Measurements from ENCODE around the gene ALPI. TPM values are rescaled to one million over a fixed set of nuclear protein-coding genes. Genes with fewer than 3 reads are reported as not detected.
"Not testable (repeated sequence)": the region's sequence is repeated elsewhere in the genome, so short reads cannot be mapped to it uniquely, and the experiment has no call there.

Gene ALPI
- total and polyA plus RNA-seq, 12 donors, result not detected

DNA sequence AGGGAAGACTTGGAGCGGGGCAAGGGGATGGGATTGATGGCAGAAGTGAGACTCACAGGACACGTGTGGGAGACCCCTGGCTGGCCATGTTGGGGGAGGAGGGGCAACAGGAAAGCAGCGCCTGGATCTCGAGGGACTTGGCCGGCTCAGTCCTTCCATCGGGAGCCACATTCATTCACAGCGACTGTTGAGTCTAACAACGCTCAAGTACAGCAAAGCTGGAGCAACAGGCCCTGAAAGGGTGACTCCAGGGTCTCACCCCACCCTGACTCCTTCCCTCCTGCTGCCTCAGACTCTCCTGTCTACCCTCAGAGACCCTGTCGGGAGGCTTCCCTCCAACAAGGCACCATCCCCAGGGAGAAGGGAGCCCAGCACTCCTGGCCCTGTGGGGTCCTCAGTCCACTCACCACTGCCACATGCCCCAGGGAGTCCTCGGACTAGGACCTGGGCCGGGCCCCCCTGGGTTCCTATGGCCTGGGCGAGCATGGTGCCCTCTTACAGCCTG lies 14.8 kb upstream of the ALPI start:
- H3K27me3 ChIP-seq, result no peaks in the 10 kb centered on the region
- H3K9me3 ChIP-seq (replicated peaks in 1 of 3), result no peaks in the 10 kb centered on the region
- no peak overlapping the region for H3K4me3 ChIP-seq
- no peaks in the 10 kb centered on the region for H3K36me3 ChIP-seq (replicated peaks in 1 of 2)
- H3K27ac ChIP-seq, result no peak overlapping the region
- 77 to 92% (median 81%) methylated on average over 3 to 12 of the region's 12 CpGs for WGBS, 4 donors
- DNase-seq, result peak in 1 of 7 donors; percentile 10
- peaks cover 5 to 6% of the 10 kb centered on the region in 2 donors for H3K4me1 ChIP-seq (replicated peaks in 1 of 2)
- intact Hi-C loops (cut with DNase I), result loop anchor here in 1 of 2 donors (2.0 kb wide), 1 partner anchor 538 kb away; no protein-coding TSS in a partner anchor
- no peak for TF ChIP-seq POLR2A (IDR thresholded peaks at IDR 0.05)
- TF ChIP-seq CTCF (IDR thresholded peaks at IDR 0.05), result no peak

- 88 to 94% (median 90%) methylated on average over 3 to 9 of the region's 10 CpGs for WGBS, 4 donors
- H3K27ac ChIP-seq; H3K4me3 ChIP-seq; H3K27me3 ChIP-seq; H3K9me3 ChIP-seq (replicated peaks in 1 of 3); H3K36me3 ChIP-seq (replicated peaks in 1 of 2); H3K4me1 ChIP-seq (replicated peaks in 1 of 2): not testable (repeated sequence)
- DNase-seq, result peak in 1 of 7 donors; percentile 16
- intact Hi-C loops (cut with DNase I), result loop anchor here in 1 of 2 donors (2.0 kb wide), 1 partner anchor 539 kb away; no protein-coding TSS in a partner anchor
These were observed 14.0 kb upstream of the ALPI start for GRCh38 chr2:232441922-232442321.

DNA sequence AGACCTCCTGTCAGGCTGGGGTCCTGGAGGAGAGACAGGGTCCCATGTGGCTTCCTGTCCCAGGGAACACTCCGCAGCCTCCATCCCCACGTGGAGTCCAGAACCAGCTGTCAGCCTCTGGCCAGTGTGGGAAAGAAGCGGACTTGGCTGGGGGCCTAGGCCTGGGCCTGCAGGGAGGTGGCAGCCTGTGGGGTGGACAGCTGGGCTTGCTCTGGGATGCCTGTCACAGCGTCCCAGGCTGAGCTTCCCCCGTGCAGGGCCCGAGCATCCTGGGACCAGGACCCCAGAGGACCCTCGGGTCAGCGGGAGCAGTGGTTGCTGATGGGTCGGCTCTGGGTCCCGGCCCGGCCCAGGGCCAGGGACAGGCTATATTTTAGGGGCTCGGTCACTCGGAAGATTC lies 13.5 kb upstream of the ALPI start:
- peak in 1 of 7 donors; percentile 27 for DNase-seq
- intact Hi-C loops (cut with DNase I); H3K4me3 ChIP-seq: not testable (repeated sequence)

DNA sequence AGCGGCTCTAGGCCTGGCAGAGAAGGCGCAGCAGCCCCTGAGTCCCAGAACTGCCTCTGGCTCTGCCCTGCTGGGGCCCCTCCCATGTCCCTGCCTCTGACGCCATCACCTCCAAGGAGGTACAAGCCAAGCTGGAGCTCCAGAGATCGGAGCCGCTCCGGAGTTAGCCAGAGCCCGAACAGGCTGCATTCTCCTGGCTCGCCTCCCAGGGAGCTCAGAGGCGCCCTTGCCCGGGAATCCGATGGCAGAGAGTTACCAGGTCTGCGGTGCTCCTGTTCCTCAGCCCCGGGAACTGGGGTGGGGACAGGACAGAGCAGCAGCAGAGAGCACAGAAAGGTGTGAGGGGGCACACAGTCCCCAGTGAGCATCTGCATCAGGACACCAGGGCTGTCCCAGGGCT lies 12.9 kb upstream of the ALPI start:
- peak in 5 of 7 donors; percentile 51 to 71 (median 61) for DNase-seq
- intact Hi-C loops (cut with DNase I); H3K9me3 ChIP-seq (replicated peaks in 1 of 3); H3K4me1 ChIP-seq (replicated peaks in 1 of 2); H3K36me3 ChIP-seq (replicated peaks in 1 of 2); H3K4me3 ChIP-seq; H3K27me3 ChIP-seq: not testable (repeated sequence)
- peak overlapping the region in 1 of 5 donors; percentile 75 for H3K27ac ChIP-seq
- WGBS, 4 donors, result 29 to 47% (median 42%) methylated on average over 5 to 11 of the region's 13 CpGs; no CpG with 5 or more reads in 1 of the 4 donors

More for the DNA sequence above, 13.5 kb upstream of the ALPI start:
- H3K27me3 ChIP-seq; H3K36me3 ChIP-seq (replicated peaks in 1 of 2); H3K9me3 ChIP-seq (replicated peaks in 1 of 3); H3K4me1 ChIP-seq (replicated peaks in 1 of 2); H3K27ac ChIP-seq: not testable (repeated sequence)
- 50 to 80% (median 76%) methylated on average over 3 to 13 of the region's 13 CpGs for WGBS, 4 donors

DNA sequence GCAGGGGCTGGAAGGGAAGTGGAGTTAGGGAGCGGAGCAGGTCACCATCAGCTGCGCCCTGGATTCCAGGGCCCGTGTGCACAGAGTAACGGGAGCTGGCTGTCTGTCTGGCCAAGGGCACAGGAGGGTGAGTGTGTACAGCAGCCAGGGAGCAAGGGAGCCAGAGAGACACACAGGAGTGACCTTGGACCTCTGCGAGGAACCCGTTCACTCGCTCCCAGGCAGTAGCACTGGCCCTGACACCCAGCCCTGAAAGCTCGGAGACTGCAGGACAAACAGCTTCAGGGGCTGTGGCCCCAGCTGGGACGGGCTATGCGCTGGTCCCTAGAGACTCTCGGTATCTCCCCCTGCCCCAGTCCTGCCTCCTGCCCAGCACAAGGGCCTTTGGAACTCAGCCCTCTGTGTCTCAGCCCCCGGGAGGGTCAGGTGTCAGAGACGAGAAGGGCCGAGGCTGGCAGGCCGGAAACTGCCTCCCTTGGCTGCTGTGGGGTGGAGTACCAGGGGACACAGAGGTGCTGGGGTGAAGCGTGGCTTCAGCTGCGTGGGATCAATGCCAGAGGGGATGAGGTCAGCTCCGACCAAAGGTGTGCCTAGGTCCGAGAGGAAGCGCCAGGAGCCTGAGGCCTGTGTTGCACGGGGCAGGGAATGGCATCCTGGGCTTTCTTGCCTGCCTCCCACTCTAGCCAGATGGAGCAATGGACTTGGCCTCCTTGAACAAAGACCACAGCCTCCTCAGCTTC lies 12.1 kb upstream of the ALPI start:
- H3K4me3 ChIP-seq; H3K4me1 ChIP-seq (replicated peaks in 1 of 2); H3K27me3 ChIP-seq; H3K36me3 ChIP-seq (replicated peaks in 1 of 2); H3K9me3 ChIP-seq (replicated peaks in 1 of 3): not testable (repeated sequence)
- 29 to 68% (median 44%) methylated on average over 4 to 16 of the region's 21 CpGs for WGBS, 4 donors
- intact Hi-C loops (cut with DNase I), result loop anchor here in 1 of 2 donors (2.0 kb wide), 1 partner anchor 79 kb away; no protein-coding TSS in a partner anchor
- H3K27ac ChIP-seq, result peak overlapping the region in 2 of 5 donors; percentile 37 to 75
- peak in 6 of 7 donors; percentile 55 to 82 (median 76) for DNase-seq

- intact Hi-C loops (cut with DNase I), result loop anchor here in 1 of 2 donors (2.0 kb wide), 1 partner anchor 78 kb away; no protein-coding TSS in a partner anchor
- Histone ChIP-seq H3K4me3 (no peak overlapping the region), H3K27ac (peak overlapping the region in 2 of 5 donors; percentile 37 to 75), H3K9me3 (replicated peaks in 1 of 3) (no peaks in the 10 kb centered on the region), H3K27me3 (no peaks in the 10 kb centered on the region), H3K36me3 (replicated peaks in 1 of 2) (no peaks in the 10 kb centered on the region), H3K4me1 (replicated peaks in 1 of 2) (peaks cover 5 to 6% of the 10 kb centered on the region in 2 donors)
- 78 to 100% (median 89%) methylated on average over 1 to 21 of the region's 21 CpGs for WGBS, 4 donors
- TF ChIP-seq CTCF (IDR thresholded peaks at IDR 0.05) (peak; percentile 46 to 68 (median 54)), POLR2A (IDR thresholded peaks at IDR 0.05) (no peak)
- peak; percentile 54 to 85 (median 80) for DNase-seq
These were observed 11.4 kb upstream of the ALPI start for GRCh38 chr2:232444409-232445148.

- H3K4me3 ChIP-seq; DNase-seq; H3K36me3 ChIP-seq (replicated peaks in 1 of 2); H3K27me3 ChIP-seq; H3K27ac ChIP-seq; H3K9me3 ChIP-seq (replicated peaks in 1 of 3); H3K4me1 ChIP-seq (replicated peaks in 1 of 2): not testable (repeated sequence)
- 84 to 86% (median 86%) methylated on average over 8 to 27 of the region's 29 CpGs for WGBS, 4 donors
- intact Hi-C loops (cut with DNase I), result loop anchor here in 1 of 2 donors (2.0 kb wide), 1 partner anchor 77 kb away; no protein-coding TSS in a partner anchor
These were observed 10.6 kb upstream of the ALPI start for GRCh38 chr2:232445149-232445885.
